H1 (cell line): ENCODE measurements around the gene LILRB2. TPM values are rescaled to one million over a fixed set of nuclear protein-coding genes. Genes with fewer than 3 reads are reported as not detected.

Experiments used
- CTCF ChIP-seq, 3 experiments: IDR thresholded peaks; 1 replicate in 2 of 3; 2 replicates in 1 of 3; pipeline versions ENCODE4 v1.5.1 to v1.6.1; 2011; ENCODE audit warnings: low read length in 3 of 3, mild to moderate bottlenecking in 3 of 3, inconsistent platforms in 2 of 3, low read depth in 1 of 3, moderate library complexity in 1 of 3; ENCODE audit not compliant: insufficient read depth in 1 of 3; ENCODE audit errors: control extremely low read depth in 1 of 3
- PHF8 ChIP-seq: fragments of 200-600 bp; sonication (generic); conservative IDR thresholded peaks from 2 replicates; pipeline ENCODE4 v1.7.1; 2012; ENCODE audit warnings: low read depth, mild to moderate bottlenecking, inconsistent platforms, low read length, moderate library complexity
- polyA plus RNA-seq, 7 experiments: library from polyadenylated mRNA; depleted of rRNA in 3 of 7; stranded (reverse) in 5 of 7; unstranded in 2 of 7; fragments of >200 nt in 5 of 7; fragments of 200-250 nt in 2 of 7; gene quantifications; 1 replicate in 5 of 7; 2 replicates in 1 of 7; 4 replicates in 1 of 7; pipeline versions ENCODE4 v1.2.1 to v1.2.3, GENCODE V29; 2011 to 2013; ENCODE audit warnings: missing spikeins in 2 of 7, mixed read lengths in 2 of 7
- total RNA-seq: library from RNA; stranded (reverse); fragmentation: NEBNext Ultra II Directional; extraction: Animal tissue kit (Norgen Biotek cat#: 25700); gene quantifications from 2 replicates; pipeline ENCODE4 v1.2.1, GENCODE V29; 2021

Gene LILRB2
- total and polyA plus RNA-seq, 2 of the 8 experiments (the other 6 are each of a cell fraction or from before 2014, with no cell fraction given) = not detected

- TF ChIP-seq CTCF (IDR thresholded peaks at IDR 0.05; ENCODE audit: control extremely low read depth in 1 of 3, insufficient read depth in 1 of 3, low read depth in 1 of 3, low read length in 3 of 3) (no peak), PHF8 (no peak)
Measured at GRCh38 chr19:54256250-54257115, 24.4 kb downstream of the LILRB2 start (continued).
